Measurements from ENCODE around the gene ZBP1. TPM values are rescaled to one million over a fixed set of nuclear protein-coding genes. Genes with fewer than 3 reads are reported as not detected.

ZBP1 gene
- total and polyA plus RNA-seq, 10 of the 15 experiments (the other 5 are each of a cell fraction or from before 2014, with no cell fraction given) = 0.93 to 10.6 (median 4.8) TPM

- TF ChIP-seq ZBTB40 (IDR thresholded peaks at IDR 0.05; ENCODE audit: borderline replicate concordance) (no peak), CBFB (IDR thresholded peaks at IDR 0.05; ENCODE audit: low read depth) (no peak), NR2C2 (IDR thresholded peaks at IDR 0.05; ENCODE audit: borderline replicate concordance, control insufficient read depth, insufficient read length, low read depth) (no peak), ZBED1 (IDR thresholded peaks at IDR 0.05; ENCODE audit: borderline replicate concordance) (no peak), HDGF (IDR thresholded peaks at IDR 0.05) (no peak), YY1 (IDR thresholded peaks at IDR 0.05; ENCODE audit: low read depth, low read length) (no peak), NFYA (IDR thresholded peaks at IDR 0.05; ENCODE audit: borderline replicate concordance, low read depth, low read length) (no peak), FOXM1 (IDR thresholded peaks at IDR 0.05; ENCODE audit: low read depth, low read length) (no peak), PKNOX1 (IDR thresholded peaks at IDR 0.05) (no peak), HDAC2 (IDR thresholded peaks at IDR 0.05) (no peak), MEF2A (IDR thresholded peaks at IDR 0.05; ENCODE audit: insufficient read depth, low read depth, low read length) (no peak), IRF4 (IDR thresholded peaks at IDR 0.05; ENCODE audit: low read depth, low read length) (no peak), LARP7 (IDR thresholded peaks at IDR 0.05) (no peak)
These were observed 27.7 kb downstream of the ZBP1 start (continued) for GRCh38 chr20:57592263-57593092.
